ENCODE data around the gene GREM2.

- TF ChIP-seq KDM5A (IDR thresholded peaks at IDR 0.05) (no peak), HDAC2 (IDR thresholded peaks at IDR 0.05) (no peak)
Measured at GRCh38 chr1:240465531-240465940, 146.4 kb downstream of the GREM2 start.

Data from A549 (cell line).